HFFc6 (cell line): ENCODE data around the gene CCDC8. TPM values are rescaled to one million over a fixed set of nuclear protein-coding genes. Genes with fewer than 3 reads are reported as not detected.
"Not testable (repeated sequence)": the region's sequence is repeated elsewhere in the genome, so short reads cannot be mapped to it uniquely, and the experiment has no call there.

Experiments used
- DNase-seq: peaks from one replicate; pipeline ENCODE4 v3.0.0-alpha.2; 2018
- H3K27ac Mint-ChIP-seq: 2 replicates; pipeline ENCODE4 v1.8.0; 2020; ENCODE audit warnings: mild to moderate bottlenecking, mixed read lengths
- H3K27me3 Mint-ChIP-seq: 2 replicates; pipeline ENCODE4 v1.8.0; 2021; ENCODE audit warnings: mild to moderate bottlenecking, moderate library complexity, mixed read lengths; ENCODE audit not compliant: insufficient read depth
- H3K36me3 Mint-ChIP-seq: 2 replicates; pipeline ENCODE4 v1.8.0; 2021; ENCODE audit warnings: low read depth, mixed read lengths
- H3K4me1 Mint-ChIP-seq: 2 replicates; pipeline ENCODE4 v1.8.0; 2020; ENCODE audit warnings: low read depth, mixed read lengths
- H3K4me3 Mint-ChIP-seq: 2 replicates; pipeline ENCODE4 v1.8.0; 2020; ENCODE audit warnings: mild to moderate bottlenecking, moderate library complexity, mixed read lengths
- H3K9me3 Mint-ChIP-seq: 2 replicates; pipeline ENCODE4 v1.8.0; 2020; ENCODE audit warnings: mild to moderate bottlenecking, mixed read lengths
- CTCF ChIP-seq: fragments of 200-600 bp; sonication (generic); IDR thresholded peaks from 2 replicates; pipeline ENCODE4 v1.5.0; 2021; ENCODE audit warnings: antibody characterized with exemption, mild to moderate bottlenecking
- total RNA-seq, 6 experiments: library from RNA; stranded (reverse); fragmentation: NEBNext Ultra II Directional; extraction: Animal tissue kit (Norgen Biotek cat#: 25700); gene quantifications; 2 replicates in 1 of 6; 3 replicates in 5 of 6; pipeline ENCODE4 v1.2.3, GENCODE V29; 2021

CCDC8 gene
- total RNA-seq, 6 experiments from 2014 or later, result 6.3 to 10.6 (median 10.2) TPM

- Mint-ChIP-seq H3K4me3 (no peak overlapping the region), H3K9me3 (no peaks in the 10 kb centered on the region), H3K36me3 (peaks cover 30% of the 10 kb centered on the region), H3K4me1 (peaks cover 49% of the 10 kb centered on the region), H3K27me3 (no peaks in the 10 kb centered on the region; the same call in 1 of the 2 replicates), H3K27ac (no peak overlapping the region; the same call in 1 of the 2 replicates)
- no peak for DNase-seq
- TF ChIP-seq CTCF, result no peak
Observed at GRCh38 chr19:46381346-46381745, 32.0 kb downstream of the CCDC8 start.

GRCh38 chr19:46380690-46381089 is 32.7 kb downstream of the CCDC8 start:
- Mint-ChIP-seq H3K36me3 (peaks cover 37% of the 10 kb centered on the region), H3K9me3 (no peaks in the 10 kb centered on the region), H3K4me1 (peaks cover 55% of the 10 kb centered on the region), H3K27ac (peak overlapping the region; percentile 89), H3K27me3 (no peaks in the 10 kb centered on the region; the same call in 1 of the 2 replicates), H3K4me3 (peak overlapping the region; percentile 72; the same call in 1 of the 2 replicates)
- no peak for TF ChIP-seq CTCF
- DNase-seq, result no peak

GRCh38 chr19:46378268-46378667 is 35.1 kb downstream of the CCDC8 start:
- peaks cover 68% of the 10 kb centered on the region for H3K4me1 Mint-ChIP-seq
- H3K36me3 Mint-ChIP-seq, result peaks cover 37% of the 10 kb centered on the region
- DNase-seq, result peak; percentile 89
- TF ChIP-seq CTCF, result no peak
- H3K4me3 Mint-ChIP-seq, result peak overlapping the region; percentile 72
- H3K9me3 Mint-ChIP-seq, result no peaks in the 10 kb centered on the region
- H3K27ac Mint-ChIP-seq, result peak overlapping the region; percentile 89
- H3K27me3 Mint-ChIP-seq, result no peaks in the 10 kb centered on the region

- Mint-ChIP-seq H3K4me1 (peaks cover 86% of the 10 kb centered on the region), H3K27ac (peak overlapping the region; percentile 89), H3K27me3 (no peaks in the 10 kb centered on the region), H3K36me3 (peaks cover 37% of the 10 kb centered on the region), H3K9me3 (no peaks in the 10 kb centered on the region), H3K4me3 (no peak overlapping the region)
- DNase-seq, result no peak
- TF ChIP-seq CTCF, result no peak
Observed at GRCh38 chr19:46376241-46377153, 36.9 kb downstream of the CCDC8 start.

- Mint-ChIP-seq H3K4me1 (peaks cover 83% of the 10 kb centered on the region), H3K27ac (peak overlapping the region; percentile 12), H3K36me3 (peaks cover 30% of the 10 kb centered on the region)
- H3K4me3 Mint-ChIP-seq, H3K9me3 Mint-ChIP-seq, H3K27me3 Mint-ChIP-seq, DNase-seq: not testable (repeated sequence)
Observed at GRCh38 chr19:46375476-46376067, 37.8 kb downstream of the CCDC8 start.
